Measurements from ENCODE around the gene SAAL1. TPM values are rescaled to one million over a fixed set of nuclear protein-coding genes. Genes with fewer than 3 reads are reported as not detected.

SAAL1 gene
- total RNA-seq, 1 experiment from 2014 or later, result 19.5 TPM

- H3K4me3 ChIP-seq (ENCODE audit: low read depth in 2 of 2, low read length in 2 of 2), result no peak overlapping the region
- no TSS peak for BruUV-seq (replicated peaks)
- ATAC-seq (no peak), DNase-seq (ENCODE audit: low read depth, low spot score) (no peak)
- ChIA-PET CTCF (no interaction called here), POLR2A (no interaction called here)
- H3K4me1 ChIP-seq (ENCODE audit: control insufficient read depth, insufficient read depth, low read length), result no peaks in the 10 kb centered on the region
- H3K36me3 ChIP-seq (ENCODE audit: control insufficient read depth, insufficient read depth, low read length), result peaks cover 4% of the 10 kb centered on the region; the same call in 1 of the 2 replicates
- intact Hi-C loops (cut with micrococcal nuclease; ENCODE audit: unreplicated experiment), result no loop called here
- H3K27ac ChIP-seq (ENCODE audit: low read length), result no peak overlapping the region
- TF ChIP-seq REST (IDR thresholded peaks at IDR 0.05; ENCODE audit: insufficient read depth in 1 of 2, low read depth in 2 of 2, low read length in 1 of 2) (no peak), CTCF (IDR thresholded peaks at IDR 0.05) (no peak), TCF7L2 (IDR thresholded peaks at IDR 0.05; ENCODE audit: low read depth, low read length) (no peak), POLR2AphosphoS5 (IDR thresholded peaks at IDR 0.05; ENCODE audit: low read depth, low read length) (no peak)
- in situ Hi-C loops (cut with HindIII; ENCODE audit: low pct_unique_long_range_greater_than_20kb, low sequenced_read_pairs), result no loop called here
- H3K9me3 ChIP-seq (ENCODE audit: control insufficient read depth, insufficient read depth, low read depth, low read length), result no peaks in the 10 kb centered on the region
- H3K27me3 ChIP-seq (ENCODE audit: control insufficient read depth, insufficient read depth, low read length), result no peaks in the 10 kb centered on the region
Measured at GRCh38 chr11:18080451-18080850, 25.4 kb downstream of the SAAL1 start.

- Histone ChIP-seq H3K27ac (ENCODE audit: low read length) (no peak overlapping the region), H3K36me3 (ENCODE audit: control insufficient read depth, insufficient read depth, low read length) (peaks cover 4% of the 10 kb centered on the region; the same call in 1 of the 2 replicates), H3K27me3 (ENCODE audit: control insufficient read depth, insufficient read depth, low read length) (no peaks in the 10 kb centered on the region), H3K4me1 (ENCODE audit: control insufficient read depth, insufficient read depth, low read length) (no peaks in the 10 kb centered on the region), H3K9me3 (ENCODE audit: control insufficient read depth, insufficient read depth, low read depth, low read length) (no peaks in the 10 kb centered on the region), H3K4me3 (ENCODE audit: low read depth in 2 of 2, low read length in 2 of 2) (no peak overlapping the region)
- TF ChIP-seq SIN3A (IDR thresholded peaks at IDR 0.05; ENCODE audit: borderline replicate concordance, insufficient read depth, low read depth, low read length) (no peak), CTCF (IDR thresholded peaks at IDR 0.05) (no peak), TCF7L2 (IDR thresholded peaks at IDR 0.05; ENCODE audit: low read depth, low read length) (no peak), REST (IDR thresholded peaks at IDR 0.05; ENCODE audit: insufficient read depth in 1 of 2, low read depth in 2 of 2, low read length in 1 of 2) (no peak), POLR2AphosphoS5 (IDR thresholded peaks at IDR 0.05; ENCODE audit: low read depth, low read length) (no peak)
- intact Hi-C loops (cut with micrococcal nuclease; ENCODE audit: unreplicated experiment) (no loop called here), in situ Hi-C loops (cut with HindIII; ENCODE audit: low pct_unique_long_range_greater_than_20kb, low sequenced_read_pairs) (no loop called here)
- CTCF ChIA-PET, result no interaction called here
- POLR2A ChIA-PET, result no interaction called here
- DNase-seq (ENCODE audit: low read depth, low spot score), result no peak
- no TSS peak for BruUV-seq (replicated peaks)
- ATAC-seq, result no peak
Measured at GRCh38 chr11:18078909-18079308, 27.0 kb downstream of the SAAL1 start.

Measured in Panc1 (cell line).